HG03045 (cell line): ENCODE results near the gene NR6A1.

ENCODE experiments used
- ATAC-seq: cut with Tn5 transposase; IDR thresholded peaks from one replicate; pipeline ENCODE4 v1.9.1; 2021; ENCODE audit warnings: mild to moderate bottlenecking, moderate library complexity; ENCODE audit not compliant: unreplicated experiment

Gene NR6A1

DNA sequence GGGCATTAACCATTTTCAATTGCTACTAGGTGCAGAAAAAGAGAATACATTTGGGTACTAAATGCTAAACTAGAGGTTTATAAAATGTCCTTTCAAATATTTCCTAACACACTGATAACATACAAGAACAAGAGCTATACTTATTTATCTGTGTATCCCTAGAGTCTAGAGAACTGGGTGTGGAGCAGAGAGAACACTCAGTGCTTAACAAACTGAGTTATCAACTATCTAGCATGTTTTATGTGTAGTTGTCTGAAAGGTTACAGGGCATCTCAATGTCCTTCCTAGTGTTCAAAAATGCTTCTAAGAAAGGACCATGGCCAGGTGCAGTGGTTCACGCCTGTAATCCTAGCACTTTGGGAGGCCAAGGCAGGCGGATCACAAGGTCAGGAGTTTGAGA lies 40.3 kb downstream of the NR6A1 start:
- ATAC-seq, result no peak

DNA sequence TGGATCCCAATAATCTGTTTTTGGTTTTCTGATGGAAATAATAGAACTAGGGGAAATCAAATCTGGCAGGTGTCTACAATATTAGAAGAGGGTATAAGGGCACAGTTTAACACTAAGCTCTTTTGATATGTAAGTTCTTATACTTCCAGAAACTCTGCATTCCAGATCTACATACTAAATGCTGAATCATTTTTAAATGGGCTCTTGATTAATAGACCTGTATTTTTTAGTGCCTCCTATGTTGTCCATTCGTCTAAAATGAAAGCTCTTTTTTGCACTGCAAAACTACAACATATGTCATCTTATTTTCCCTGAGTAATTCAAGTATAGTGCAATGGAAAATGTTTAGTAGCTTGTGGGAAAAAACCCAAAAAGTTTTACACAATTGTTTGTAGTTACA lies 44.2 kb downstream of the NR6A1 start:
- no peak for ATAC-seq

DNA sequence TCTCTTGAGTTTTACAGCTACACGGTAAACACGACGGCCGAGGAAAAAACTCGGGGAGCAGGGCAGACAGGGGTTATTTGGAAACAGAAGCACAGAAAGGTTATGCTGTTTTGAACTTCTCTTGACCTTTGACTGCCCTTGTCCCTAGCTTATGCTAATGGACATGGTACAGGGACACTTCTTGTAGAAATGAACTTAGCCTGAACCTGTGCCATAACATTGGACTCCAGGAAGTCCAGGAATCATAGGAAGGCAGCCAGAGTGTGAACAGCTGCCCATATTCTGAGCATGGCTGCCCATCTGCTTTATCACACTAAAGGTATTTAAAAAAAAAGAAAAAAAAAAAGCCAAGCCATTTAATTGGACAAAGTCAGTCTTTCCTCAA lies 46.1 kb downstream of the NR6A1 start:
- no peak for ATAC-seq

DNA sequence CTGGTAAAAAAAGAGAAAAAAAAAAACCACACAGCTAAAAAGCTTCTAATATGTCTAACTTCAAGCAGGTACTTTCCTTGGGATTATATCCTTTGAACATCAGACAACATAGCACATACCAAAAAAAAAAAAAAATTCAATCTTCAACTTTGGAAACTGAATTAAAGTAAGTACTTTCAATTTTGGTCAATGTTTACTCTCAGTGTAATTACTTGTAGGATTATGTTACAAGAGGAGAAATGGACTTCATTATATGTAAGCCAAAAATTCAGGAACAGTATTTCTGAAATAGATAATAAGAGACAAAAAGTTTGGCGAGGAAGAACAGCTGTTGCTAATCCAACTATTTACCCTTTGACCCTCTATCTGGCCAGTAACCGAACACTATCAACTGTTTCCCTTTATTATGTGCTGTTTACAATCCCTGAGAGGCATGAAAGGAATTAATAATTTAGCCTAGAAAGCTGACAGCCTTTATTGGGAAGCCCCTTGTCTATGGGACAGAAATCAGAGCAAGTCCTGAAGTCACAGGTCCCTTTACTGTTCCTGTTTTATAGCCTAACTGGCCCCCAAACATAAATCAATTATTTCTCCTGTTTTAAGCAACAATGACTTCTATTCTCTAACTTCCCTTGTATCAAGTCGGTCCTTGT lies 46.6 kb downstream of the NR6A1 start:
- ATAC-seq, result no peak

DNA sequence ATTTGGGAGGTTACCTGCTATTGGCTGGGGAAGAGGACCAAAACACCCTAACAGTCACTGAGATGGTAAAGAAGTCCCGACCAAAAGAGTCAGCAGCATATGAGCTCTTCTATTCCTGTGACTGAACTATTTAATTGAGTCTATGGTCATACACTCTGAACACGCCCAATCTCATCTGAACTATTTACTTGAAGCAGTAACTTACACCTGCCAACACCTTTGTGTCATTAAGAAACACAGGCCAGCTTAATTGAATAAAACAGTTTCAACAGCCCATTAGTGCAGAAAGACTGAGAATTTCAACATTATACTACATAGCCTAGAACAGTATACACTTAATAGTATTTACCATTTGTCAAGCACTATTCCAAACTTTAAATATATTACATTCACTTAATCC lies 47.8 kb downstream of the NR6A1 start:
- ATAC-seq, result no peak

DNA sequence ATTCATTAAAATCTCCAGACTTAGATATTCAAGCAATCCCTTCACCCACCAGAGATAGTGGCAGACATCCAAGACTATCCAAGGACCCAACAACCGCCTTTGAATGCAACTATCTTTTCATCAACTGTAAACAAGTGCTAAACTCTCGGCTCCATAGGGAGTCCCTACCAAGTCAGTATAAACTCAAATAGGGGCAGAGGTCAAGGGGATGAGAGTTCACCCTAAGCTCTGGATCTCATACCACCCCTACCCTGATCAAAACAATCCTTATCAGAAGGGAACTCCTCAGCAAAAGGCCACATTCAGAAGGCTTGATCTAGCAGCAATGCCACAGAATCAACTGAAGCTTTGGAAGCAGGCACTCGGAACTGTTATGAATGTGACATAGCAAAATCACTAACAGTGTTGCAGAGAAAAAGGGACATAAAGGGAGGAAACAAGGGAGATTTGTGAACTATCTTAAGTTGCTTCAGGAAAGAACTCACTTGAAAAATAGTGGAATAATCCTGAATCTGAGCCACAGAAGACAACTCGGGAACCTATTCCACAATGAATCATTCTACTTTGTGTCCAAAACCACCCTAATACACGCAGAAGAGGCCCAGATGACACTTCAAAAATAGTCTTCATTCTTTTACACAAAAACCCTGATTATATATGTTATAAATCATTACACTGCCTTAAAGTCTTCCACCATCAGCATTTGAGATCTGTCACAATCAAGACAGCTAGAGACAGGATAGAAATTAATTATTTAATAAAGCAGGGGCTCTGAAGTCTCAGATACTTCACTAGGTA lies 49.8 kb downstream of the NR6A1 start:
- ATAC-seq, result no peak

DNA sequence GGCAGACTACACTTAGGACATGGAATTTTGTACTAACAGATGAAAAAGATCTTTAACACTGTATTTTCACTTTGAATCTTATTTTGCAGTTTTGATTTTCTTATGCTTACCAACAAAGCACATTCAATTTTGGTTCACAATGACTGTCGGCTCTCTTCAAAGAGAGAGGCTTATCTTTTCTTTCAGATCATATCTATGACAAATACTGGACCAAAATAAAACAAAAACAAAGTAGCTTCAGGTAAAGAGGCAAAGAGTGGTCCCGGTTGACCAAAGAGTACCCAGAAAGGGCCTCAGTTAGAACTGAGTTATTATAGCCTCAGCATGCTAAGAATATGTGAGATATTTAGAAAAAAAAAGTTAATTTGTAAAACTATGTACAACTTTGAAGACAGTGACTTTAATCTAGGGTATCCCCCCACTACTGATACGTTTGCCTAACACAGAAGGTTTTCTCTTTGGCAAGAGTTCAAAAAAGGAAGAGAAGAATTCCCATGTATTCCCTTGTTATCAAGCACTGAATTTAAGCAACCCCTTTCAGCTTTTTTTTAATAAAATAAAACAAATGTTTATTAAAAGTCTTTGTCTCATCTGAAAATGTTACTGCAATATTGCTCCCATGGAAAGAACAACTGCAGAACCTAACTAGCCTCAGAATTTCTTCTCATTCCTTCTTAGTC lies 50.5 kb downstream of the NR6A1 start:
- ATAC-seq, result no peak

DNA sequence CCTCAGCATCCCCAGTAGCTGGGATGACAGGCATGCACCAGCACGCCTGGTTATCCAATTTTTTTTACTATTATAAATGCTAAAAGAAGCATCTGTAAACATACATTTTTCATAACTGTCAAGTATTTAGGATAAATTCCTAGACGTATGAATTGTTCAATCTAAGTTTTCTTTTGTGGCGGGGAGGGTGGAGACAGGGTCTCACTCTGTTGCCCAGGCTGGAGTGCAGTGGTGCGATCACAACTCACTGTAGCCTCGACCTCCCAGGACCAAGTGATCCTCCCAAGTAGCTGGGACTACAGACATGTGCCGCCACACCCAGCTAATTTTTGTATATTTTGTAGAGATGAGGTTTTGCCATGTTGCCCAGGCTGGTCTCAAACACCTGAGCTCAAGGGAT lies 52.2 kb downstream of the NR6A1 start:
- no peak for ATAC-seq

DNA sequence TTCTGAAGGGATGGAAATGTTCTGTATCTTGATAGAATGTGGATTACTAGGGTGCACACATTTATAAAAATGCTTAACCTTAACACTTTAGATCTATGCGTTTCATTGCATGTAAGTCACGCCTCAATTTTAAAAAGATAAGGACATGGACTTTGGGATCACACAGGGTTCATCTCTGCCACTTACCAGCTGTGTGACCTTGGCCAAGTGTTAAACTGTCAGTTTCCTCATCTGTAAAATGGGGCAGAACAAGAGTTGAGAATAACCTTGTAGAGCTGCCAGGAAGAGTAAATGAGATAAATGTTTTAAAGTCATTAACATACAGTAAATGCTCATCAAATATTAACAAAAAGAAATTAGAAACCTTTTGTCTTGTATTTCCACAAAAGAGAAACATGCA lies 53.5 kb downstream of the NR6A1 start:
- no peak for ATAC-seq

DNA sequence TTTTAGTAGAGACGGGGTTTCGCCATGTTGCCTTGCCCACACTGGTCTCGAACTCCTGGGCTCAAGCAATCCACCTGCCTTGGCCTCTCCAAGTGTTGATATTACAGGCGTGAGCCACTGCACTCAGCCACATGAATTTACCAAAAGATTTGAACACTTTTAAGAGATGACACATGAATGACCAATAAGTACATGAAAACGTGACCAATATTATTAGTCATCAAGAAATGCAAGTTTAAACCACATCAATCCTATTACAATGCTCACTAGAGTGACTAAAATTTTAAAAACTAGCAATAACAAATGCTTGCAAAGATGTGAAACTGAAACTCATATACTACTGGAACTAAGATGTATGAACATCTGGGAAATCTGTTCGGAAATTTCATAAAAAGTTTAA lies 54.3 kb downstream of the NR6A1 start:
- no peak for ATAC-seq

DNA sequence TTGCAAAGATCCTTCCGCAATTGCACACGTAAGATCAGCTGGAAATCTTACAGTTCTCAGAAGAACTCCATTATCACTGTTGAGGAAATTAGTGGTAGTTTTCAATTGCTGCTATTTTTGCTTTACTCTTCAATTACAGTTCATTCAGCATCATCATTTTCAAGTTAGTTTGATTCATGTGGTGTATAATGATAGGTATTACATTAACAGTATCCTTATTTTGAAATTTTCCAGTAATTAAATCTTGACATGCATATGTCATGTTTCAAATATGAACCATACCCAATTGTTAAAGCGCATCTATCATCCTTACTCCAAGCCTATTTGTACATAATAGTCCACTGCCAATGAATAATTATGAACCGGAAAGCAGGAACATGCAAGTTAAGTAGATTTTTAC lies 60.3 kb downstream of the NR6A1 start:
- no peak for ATAC-seq

DNA sequence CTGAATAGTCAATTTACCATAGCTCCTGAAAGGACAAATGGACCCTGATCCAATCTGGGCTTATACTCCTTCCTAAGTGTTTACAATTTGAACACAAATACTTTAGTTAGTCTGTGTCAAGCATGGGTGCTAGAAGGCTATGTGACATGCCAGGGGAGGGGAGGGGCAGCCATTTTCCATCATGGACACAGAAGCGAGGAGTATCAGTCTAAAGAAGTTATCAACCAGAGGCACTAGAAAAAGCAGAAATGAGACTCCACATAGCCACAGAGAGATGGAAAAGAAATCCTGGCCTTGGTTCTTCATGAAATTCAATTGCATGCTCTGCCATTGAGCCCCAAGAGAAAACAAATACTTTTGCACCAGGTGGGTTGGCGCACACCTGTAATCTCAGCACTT lies 61.8 kb downstream of the NR6A1 start:
- ATAC-seq, result no peak

DNA sequence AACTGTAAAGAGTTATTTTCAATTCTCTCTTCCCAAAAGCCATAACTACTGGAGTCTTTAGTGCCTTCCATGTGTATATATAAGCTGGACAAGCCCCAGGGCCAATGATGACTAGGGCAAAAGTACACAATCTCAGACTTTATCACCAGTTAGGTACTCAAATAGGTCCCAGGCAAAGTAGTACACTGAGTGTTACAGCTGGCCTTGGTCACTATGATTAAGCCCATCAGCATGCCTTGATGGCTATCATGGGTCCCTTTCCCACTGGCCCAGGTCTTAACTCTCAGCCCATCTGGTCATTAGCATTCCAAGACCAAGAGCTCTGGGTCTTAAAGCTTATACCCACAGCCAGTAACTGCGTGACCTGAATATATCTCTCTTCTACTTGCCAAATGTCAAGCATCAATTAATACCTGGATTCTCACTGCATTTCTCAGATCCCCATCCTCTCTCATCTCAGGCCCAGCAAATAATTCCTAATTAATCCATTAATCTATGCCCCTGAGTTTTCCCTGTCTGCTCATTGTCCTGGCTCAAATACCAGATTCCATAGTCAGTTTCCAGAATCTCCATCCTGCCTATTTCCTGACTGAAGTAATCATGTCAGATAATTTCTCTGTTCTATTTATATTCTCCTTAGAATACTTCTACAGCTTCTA lies 62.3 kb downstream of the NR6A1 start:
- no peak for ATAC-seq

DNA sequence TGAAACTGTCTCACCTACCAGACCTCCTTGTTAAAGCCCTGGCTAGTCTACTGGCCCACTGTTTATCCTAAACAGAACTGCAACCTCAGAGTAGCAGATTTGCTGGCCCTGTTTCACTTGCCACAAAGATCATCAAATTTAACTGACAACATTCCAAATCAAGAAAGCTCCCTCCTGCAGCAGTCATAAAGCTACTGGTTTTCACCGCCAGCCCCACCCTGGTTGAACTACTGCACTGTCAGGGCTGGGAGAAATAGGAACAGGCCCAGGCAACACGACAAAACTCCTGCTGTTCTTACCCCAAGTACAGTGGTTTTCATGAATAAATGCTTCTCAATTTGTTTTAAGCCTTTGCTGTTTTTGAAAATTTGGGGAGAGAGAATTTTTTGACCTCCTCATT lies 63.0 kb downstream of the NR6A1 start:
- ATAC-seq, result no peak

DNA sequence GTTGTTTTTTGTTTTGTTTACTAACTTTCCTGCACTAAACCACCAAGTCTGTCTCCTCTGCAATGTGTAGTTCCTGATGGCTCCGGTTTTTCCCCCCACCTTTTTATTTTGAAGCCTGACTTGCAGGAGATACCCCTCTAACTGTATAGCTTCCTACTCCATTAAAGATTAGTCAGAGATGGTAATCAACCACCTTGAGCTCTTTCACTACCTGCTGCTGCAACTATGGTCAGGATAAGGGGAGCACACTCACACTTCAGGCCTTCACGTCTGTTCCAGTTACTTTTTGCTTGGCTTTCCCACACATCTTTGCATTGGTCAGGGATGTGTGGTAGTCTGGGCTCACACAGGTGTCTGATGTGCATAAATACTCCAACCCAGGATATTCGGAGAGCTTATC lies 63.4 kb downstream of the NR6A1 start:
- ATAC-seq, result no peak

DNA sequence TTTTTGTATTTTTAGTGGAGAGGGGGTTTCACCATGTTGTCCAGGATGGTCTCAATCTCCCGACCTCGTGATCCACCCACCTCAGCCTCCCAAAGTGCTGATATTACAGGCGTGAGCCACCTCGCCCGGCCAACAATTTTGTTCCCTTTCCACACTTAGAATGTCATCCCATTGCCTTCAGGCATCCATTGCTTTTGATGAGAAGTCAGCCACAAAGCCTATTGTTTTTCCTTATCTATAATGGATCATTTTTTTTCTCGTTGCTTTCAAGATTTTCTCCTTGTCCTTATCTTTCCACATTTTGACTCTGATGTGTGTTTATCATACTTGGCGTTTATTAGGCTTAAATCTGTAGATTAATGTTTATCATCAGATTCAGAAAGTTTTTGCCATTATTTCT lies 64.4 kb downstream of the NR6A1 start:
- no peak for ATAC-seq

DNA sequence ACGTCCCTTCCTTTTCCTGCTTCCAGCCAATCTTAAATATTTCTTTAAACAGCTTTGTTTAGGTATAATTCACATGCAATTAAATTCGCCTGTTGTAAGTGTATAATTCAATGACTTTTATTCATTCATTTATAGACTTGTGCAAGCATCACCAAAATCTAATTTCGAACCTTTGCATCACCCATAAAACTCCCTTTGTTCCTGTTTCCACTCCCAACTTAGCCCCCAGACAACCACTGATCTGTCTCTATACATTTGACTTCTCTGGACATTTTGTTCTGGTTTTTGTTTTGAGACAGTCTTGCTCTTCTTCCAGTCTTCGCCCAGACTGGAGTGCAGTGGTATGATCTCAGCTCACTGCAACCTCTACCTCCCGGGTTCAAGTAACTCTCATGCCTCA lies 71.5 kb downstream of the NR6A1 start:
- no peak for ATAC-seq

DNA sequence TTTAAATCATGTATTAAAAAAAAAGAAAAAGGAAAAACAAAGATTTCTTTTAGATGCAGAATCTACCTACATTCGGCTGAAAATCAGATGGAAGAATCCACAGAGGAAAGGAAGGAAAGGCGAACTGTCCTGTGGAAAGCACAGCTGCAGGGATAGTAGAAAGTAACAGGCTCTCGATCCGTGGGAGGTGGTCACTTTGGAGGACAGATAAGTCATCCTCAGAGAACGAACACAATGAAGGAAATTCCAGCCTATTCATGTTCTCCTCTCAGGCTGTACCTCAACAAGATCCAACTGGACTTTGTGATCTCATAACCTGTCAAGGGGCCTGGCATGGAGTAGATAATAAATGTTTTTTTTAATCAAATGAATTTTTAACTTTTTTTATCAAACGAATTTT lies 72.8 kb downstream of the NR6A1 start:
- ATAC-seq, result no peak

DNA sequence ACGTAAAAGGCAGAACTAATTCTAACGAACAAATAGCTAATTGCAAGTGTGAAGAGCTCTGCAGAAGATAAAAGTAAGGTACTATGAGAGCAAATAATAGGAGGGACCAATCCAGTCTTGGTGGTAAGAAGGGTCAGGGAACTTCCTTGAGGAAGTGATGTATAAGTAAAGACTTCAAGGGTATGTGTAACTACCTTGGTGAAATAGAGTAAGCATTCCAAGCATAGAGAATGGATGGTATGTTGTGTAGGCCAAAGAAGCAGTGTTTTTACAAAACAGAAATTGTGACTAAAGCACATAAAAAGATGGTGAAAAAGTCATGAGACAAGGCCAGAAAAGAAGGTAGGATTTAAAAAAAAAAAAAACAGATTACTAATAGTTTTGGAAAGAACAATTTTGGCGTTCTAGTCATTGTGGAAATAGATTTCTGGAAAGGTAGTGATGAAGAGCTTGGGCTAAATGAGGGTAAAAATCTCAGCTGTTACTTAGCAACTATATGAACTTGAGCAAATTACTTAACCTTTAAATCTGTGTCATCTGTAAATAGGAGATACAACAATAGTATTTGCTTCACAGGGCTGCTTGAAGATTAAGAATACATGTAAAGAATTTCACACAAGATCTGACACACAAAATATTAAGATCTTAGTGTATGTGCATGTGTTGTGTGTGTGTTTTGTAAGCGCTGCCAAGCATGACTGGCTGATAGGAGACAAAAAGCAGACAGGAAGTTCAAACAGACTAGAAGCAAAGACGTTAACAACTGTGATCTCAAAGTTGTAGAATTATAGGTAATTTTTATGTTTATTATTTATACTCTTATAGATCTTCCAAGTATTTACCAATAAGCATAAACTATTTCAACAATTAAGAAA lies 73.5 kb downstream of the NR6A1 start:
- ATAC-seq, result no peak

DNA sequence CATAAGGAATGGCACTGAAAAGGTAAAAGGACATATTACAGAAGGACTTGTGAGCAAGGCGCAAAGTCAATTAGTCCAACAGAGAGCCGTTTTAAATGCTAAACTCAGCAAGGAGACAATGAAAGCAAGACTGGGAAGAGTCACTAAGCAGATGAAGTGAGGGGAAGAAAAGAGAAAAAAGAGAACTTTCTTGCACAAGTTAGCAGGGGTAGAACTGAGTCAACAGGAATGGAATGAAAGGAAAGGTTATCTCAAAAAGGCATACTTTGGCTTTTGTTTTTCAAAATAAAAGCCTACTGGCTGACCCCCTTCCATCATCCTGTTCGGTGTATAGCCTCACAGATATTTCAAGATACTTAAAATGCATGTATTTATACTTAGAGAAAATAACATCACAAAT lies 75.0 kb downstream of the NR6A1 start:
- no peak for ATAC-seq
